GM20000 (cell line): Measurements from ENCODE around the gene CYB5R3.

Experiments
- DNase-seq: peaks from one replicate; pipeline ENCODE4 v3.0.0; 2012; ENCODE audit warnings: low spot score
- CTCF ChIP-seq: IDR thresholded peaks from 2 replicates; pipeline ENCODE4 v1.5.1; 2012; ENCODE audit warnings: mild to moderate bottlenecking, control low read depth; ENCODE audit errors: extremely low read depth, missing control alignments

CYB5R3 gene

GRCh38 chr22:42641801-42642413 is 7.3 kb downstream of the CYB5R3 start:
- TF ChIP-seq CTCF, result no peak
- DNase-seq, result no peak

GRCh38 chr22:42639541-42640241 is 9.5 kb downstream of the CYB5R3 start:
- no peak for DNase-seq
- no peak for TF ChIP-seq CTCF

DNA sequence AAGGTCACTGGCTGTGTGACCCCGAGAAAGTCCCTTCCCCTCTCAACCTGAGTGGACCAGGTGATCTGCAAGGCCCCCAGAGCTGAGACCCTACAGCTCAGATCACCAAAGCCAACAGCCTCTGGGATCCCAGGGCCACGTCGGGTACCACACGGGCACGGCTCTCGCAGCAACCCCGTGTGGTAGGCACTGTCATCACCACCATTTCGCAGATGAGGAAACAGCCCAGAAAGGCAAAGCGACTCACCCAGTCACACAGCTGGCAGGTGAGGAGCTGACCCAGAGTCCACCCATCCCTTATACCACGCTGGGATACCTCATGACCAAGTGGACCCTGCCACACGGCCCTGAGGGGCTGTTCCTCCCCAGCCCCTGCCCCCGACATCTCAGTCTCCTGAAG is 11.6 kb downstream of the CYB5R3 start:
- no peak for TF ChIP-seq CTCF
- no peak for DNase-seq

GRCh38 chr22:42636506-42636905 is 12.7 kb downstream of the CYB5R3 start:
- no peak for TF ChIP-seq CTCF
- no peak for DNase-seq

DNA sequence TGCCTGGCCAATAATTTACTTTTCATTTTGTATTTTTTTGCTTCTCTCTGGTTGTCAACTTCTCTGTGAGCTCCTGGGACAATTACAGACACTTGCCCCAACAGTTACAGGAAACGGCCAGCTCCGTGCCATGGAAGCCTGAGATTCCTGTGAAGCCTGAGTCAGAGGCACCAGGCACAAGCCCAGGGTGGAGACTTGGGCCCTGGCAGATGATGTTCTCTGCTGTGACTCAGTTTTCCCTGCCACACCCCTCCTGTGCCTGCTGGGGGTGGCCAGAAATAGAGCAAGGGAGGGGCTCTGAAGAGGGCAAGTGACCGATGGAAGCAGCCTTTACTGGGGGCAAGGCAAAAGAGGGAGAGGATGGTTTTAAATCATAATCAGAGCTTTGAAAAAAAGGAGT is 13.7 kb downstream of the CYB5R3 start:
- TF ChIP-seq CTCF, result no peak

DNA sequence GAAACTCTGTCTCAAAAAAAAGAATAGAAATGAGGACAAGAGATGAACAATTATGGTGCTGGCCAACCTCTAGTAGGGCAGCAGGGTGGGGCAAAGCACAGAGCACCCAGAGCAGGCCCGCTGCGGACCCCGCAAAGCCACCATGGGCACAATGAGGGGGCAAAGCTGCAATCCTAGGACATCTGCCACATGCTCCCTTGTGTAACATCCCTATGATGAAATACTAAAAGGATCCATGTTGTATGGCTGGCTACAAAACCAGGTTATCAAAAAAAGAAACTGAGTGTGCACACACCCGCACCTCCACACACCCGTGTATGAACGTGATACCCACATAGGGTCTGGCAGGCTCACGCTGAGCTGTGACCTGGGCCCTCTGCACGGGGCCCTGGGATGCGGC is 16.2 kb downstream of the CYB5R3 start:
- TF ChIP-seq CTCF, result no peak
- no peak for DNase-seq

More for the DNA sequence above, 13.7 kb downstream of the CYB5R3 start:
- no peak for DNase-seq

- no peak for DNase-seq
- no peak for TF ChIP-seq CTCF
Measured at GRCh38 chr22:42632096-42632495, 17.1 kb downstream of the CYB5R3 start.
